Colonic mucosa (tissue), 4 donors: ENCODE results near the gene MARCHF2. TPM values are rescaled to one million over a fixed set of nuclear protein-coding genes. Genes with fewer than 3 reads are reported as not detected.
A peak's percentile ranks its signal among the peaks of the same experiment; 100 is the strongest.

Source experiments
- DNase-seq: peaks from one replicate; pipeline ENCODE4 v3.0.0-alpha.2; 2020
- H3K27ac ChIP-seq: fragments of 200-600 bp; one replicate; pipeline ENCODE4 v1.8.0; 2021
- H3K27me3 ChIP-seq: fragments of 200-600 bp; one replicate; pipeline ENCODE4 v1.8.0; 2021
- H3K36me3 ChIP-seq: fragments of 200-600 bp; one replicate; pipeline ENCODE4 v1.8.0; 2021
- H3K4me1 ChIP-seq: fragments of 200-600 bp; one replicate; pipeline ENCODE4 v1.8.0; 2021; ENCODE audit warnings: mild to moderate bottlenecking
- H3K4me3 ChIP-seq: fragments of 200-600 bp; one replicate; pipeline ENCODE4 v1.8.0; 2021
- H3K9ac ChIP-seq, 2 donors: one replicate each; pipeline ENCODE4 v1.7.0; 2013; ENCODE audit warnings: control low read depth in 2 of 2, low read depth in 2 of 2, low read length in 2 of 2
- H3K9me3 ChIP-seq: fragments of 200-600 bp; one replicate; pipeline ENCODE4 v1.8.0; 2021
- CTCF ChIP-seq: fragments of 200-600 bp; IDR thresholded peaks from one replicate; pipeline ENCODE4 v1.8.0; 2022; ENCODE audit warnings: antibody characterized with exemption, mild to moderate bottlenecking
- intact Hi-C: fragments of 100-400 bp; cut with DNase I; formaldehyde crosslinking; loops from one replicate; pipeline ENCODE4 v1.14.1; 2022
- total RNA-seq, 2 donors: library from RNA; stranded (reverse); fragmentation: NEBNext Ultra II Directional in 1 of 2; extraction: Animal tissue kit (Norgen Biotek cat#: 25700) in 1 of 2; gene quantifications; one replicate each; pipeline ENCODE4 v1.2.1, GENCODE V29; 2021
- donor health status: healthy.
- donor health status: DM: no; HTN: no; CAD: no.
- donor health status: DM: no; HTN: no; CAD: no.

The MARCHF2 gene
- total RNA-seq = 10 to 100 TPM; 18.8 to 33.1 TPM

- H3K27me3 ChIP-seq = no peaks in the 10 kb centered on the region
- H3K9ac ChIP-seq = peak within 1 kb of the TSS; percentile 49 to 90
- no peaks in the 10 kb centered on the region for H3K36me3 ChIP-seq
- H3K4me1 ChIP-seq = peaks cover 4% of the 10 kb centered on the region
- H3K27ac ChIP-seq = no peak within 1 kb of the TSS
- peak; percentile 95 for DNase-seq
- peak within 1 kb of the TSS; percentile 88 for H3K4me3 ChIP-seq
- no peaks in the 10 kb centered on the region for H3K9me3 ChIP-seq
- peak; percentile 35 for TF ChIP-seq CTCF
- intact Hi-C loops = loop anchor here (5.0 kb wide), 1 partner anchor 89 kb away; the partner anchor contains the start of gene PRAM1
Measured at GRCh38 chr19:8412783-8413628, at the start of gene MARCHF2. Gene MARCHF2, plus strand, starts transcription at chr19:8413305. Its CDS starts 8,536 bp downstream, at chr19:8421841.

GRCh38 chr19:8363803-8364771 lies 49.0 kb upstream of the MARCHF2 start, which contains the start of gene ANGPTL4:
Gene ANGPTL4, plus strand, starts transcription at chr19:8364155. Its CDS starts 167 bp downstream, at chr19:8364322.
- DNase-seq = peak; percentile 81
- peak within 1 kb of the TSS; percentile 50 for H3K4me3 ChIP-seq
- peak within 1 kb of the TSS; percentile 73 for H3K27ac ChIP-seq
- no peaks in the 10 kb centered on the region for H3K9me3 ChIP-seq
- H3K4me1 ChIP-seq = peaks cover 17% of the 10 kb centered on the region
- no peaks in the 10 kb centered on the region for H3K36me3 ChIP-seq
- intact Hi-C loops = no loop called here
- no peak for TF ChIP-seq CTCF
- H3K27me3 ChIP-seq = no peaks in the 10 kb centered on the region
- H3K9ac ChIP-seq = peak within 1 kb of the TSS; percentile 73

- intact Hi-C loops = no loop called here
- Histone ChIP-seq H3K27me3 (no peaks in the 10 kb centered on the region), H3K27ac (no peak overlapping the region), H3K36me3 (no peaks in the 10 kb centered on the region), H3K9me3 (no peaks in the 10 kb centered on the region), H3K9ac (no peak overlapping the region), H3K4me1 (peaks cover 17% of the 10 kb centered on the region), H3K4me3 (no peak overlapping the region)
- no peak for DNase-seq
- no peak for TF ChIP-seq CTCF
Measured at GRCh38 chr19:8366121-8366581, 47.0 kb upstream of the MARCHF2 start.

GRCh38 chr19:8366961-8367326 lies 46.2 kb upstream of the MARCHF2 start:
- peak overlapping the region in 1 of 2 donors; percentile 2 for H3K9ac ChIP-seq
- no peaks in the 10 kb centered on the region for H3K27me3 ChIP-seq
- no peak overlapping the region for H3K4me3 ChIP-seq
- H3K36me3 ChIP-seq = no peaks in the 10 kb centered on the region
- DNase-seq = no peak
- H3K9me3 ChIP-seq = no peaks in the 10 kb centered on the region
- peaks cover 17% of the 10 kb centered on the region for H3K4me1 ChIP-seq
- peak overlapping the region; percentile 18 for H3K27ac ChIP-seq
- intact Hi-C loops = no loop called here
- TF ChIP-seq CTCF = no peak
